GM18867 (cell line): ENCODE data around the gene STK10.
A peak's percentile ranks its signal among the peaks of the same experiment; 100 is the strongest.

Experiments
- ATAC-seq: cut with Tn5 transposase; IDR thresholded peaks from one replicate; pipeline ENCODE4 v1.9.1; 2021; ENCODE audit warnings: mild to moderate bottlenecking, moderate library complexity; ENCODE audit not compliant: unreplicated experiment

The STK10 gene

GRCh38 chr5:172189693-172190296 lies 1.8 kb upstream of the STK10 start:
- ATAC-seq, result no peak

GRCh38 chr5:172188893-172189692 lies 1.1 kb upstream of the STK10 start:
- ATAC-seq, result no peak

GRCh38 chr5:172187118-172188032 lies 649 bp downstream of the STK10 start:
- ATAC-seq, result peak; percentile 28

GRCh38 chr5:172186114-172186695 lies 1.8 kb downstream of the STK10 start:
- ATAC-seq, result no peak

GRCh38 chr5:172185096-172185461 lies 2.9 kb downstream of the STK10 start:
- no peak for ATAC-seq

- ATAC-seq, result no peak
Observed at GRCh38 chr5:172183881-172184280, 4.1 kb downstream of the STK10 start.

- no peak for ATAC-seq
Observed at GRCh38 chr5:172182291-172182690, 5.7 kb downstream of the STK10 start.

- ATAC-seq, result no peak
Observed at GRCh38 chr5:172180936-172181335, 7.1 kb downstream of the STK10 start.

- ATAC-seq, result peak; percentile 26
Observed at GRCh38 chr5:172178991-172179989, 8.7 kb downstream of the STK10 start.

- no peak for ATAC-seq
Observed at GRCh38 chr5:172178301-172178987, 9.6 kb downstream of the STK10 start.

- ATAC-seq, result no peak
Observed at GRCh38 chr5:172177176-172177575, 10.8 kb downstream of the STK10 start.

- ATAC-seq, result peak; percentile 72
Observed at GRCh38 chr5:172175263-172175719, 12.7 kb downstream of the STK10 start.

GRCh38 chr5:172173564-172174153 lies 14.4 kb downstream of the STK10 start:
- ATAC-seq, result no peak

GRCh38 chr5:172172912-172173563 lies 15.0 kb downstream of the STK10 start:
- ATAC-seq, result no peak

- ATAC-seq, result no peak
Observed at GRCh38 chr5:172171118-172171517, 16.9 kb downstream of the STK10 start.

- ATAC-seq, result no peak
Observed at GRCh38 chr5:172170251-172170701, 17.7 kb downstream of the STK10 start.

GRCh38 chr5:172169216-172169615 lies 18.8 kb downstream of the STK10 start:
- ATAC-seq, result no peak

GRCh38 chr5:172168311-172168710 lies 19.7 kb downstream of the STK10 start:
- ATAC-seq, result no peak
